Dedifferentiated amniotic fluid mesenchymal stem cell (primary cell): ENCODE measurements around the gene HGFAC.

Experiments
- DNase-seq: peaks from one replicate; pipeline ENCODE4 v3.0.0-alpha.2; 2016; ENCODE audit errors: extremely low spot score

Gene HGFAC

GRCh38 chr4:3426465-3427133, 15.2 kb upstream of the HGFAC start:
- DNase-seq: no peak

GRCh38 chr4:3427134-3427476, 14.7 kb upstream of the HGFAC start:
- DNase-seq: no peak

- no peak for DNase-seq
Measured at GRCh38 chr4:3427706-3428446, 13.9 kb upstream of the HGFAC start.

GRCh38 chr4:3429651-3430050, 12.1 kb upstream of the HGFAC start:
- no peak for DNase-seq

- DNase-seq: no peak
Measured at GRCh38 chr4:3430524-3430923, 11.2 kb upstream of the HGFAC start.

- no peak for DNase-seq
Measured at GRCh38 chr4:3431446-3431993, 10.2 kb upstream of the HGFAC start.

GRCh38 chr4:3432381-3432790, 9.4 kb upstream of the HGFAC start:
- no peak for DNase-seq

- DNase-seq: no peak
Measured at GRCh38 chr4:3433138-3433869, 8.5 kb upstream of the HGFAC start.

- DNase-seq: no peak
Measured at GRCh38 chr4:3434881-3435685, 6.7 kb upstream of the HGFAC start.

- no peak for DNase-seq
Measured at GRCh38 chr4:3435686-3435956, 6.1 kb upstream of the HGFAC start.

GRCh38 chr4:3436048-3436797, 5.5 kb upstream of the HGFAC start:
- no peak for DNase-seq

- peak; percentile 25 for DNase-seq
Measured at GRCh38 chr4:3436798-3437581, 4.8 kb upstream of the HGFAC start.

- DNase-seq: no peak
Measured at GRCh38 chr4:3437582-3437936, 4.2 kb upstream of the HGFAC start.

GRCh38 chr4:3437998-3438846, 3.5 kb upstream of the HGFAC start:
- DNase-seq: no peak

GRCh38 chr4:3438847-3439180, 3.0 kb upstream of the HGFAC start:
- no peak for DNase-seq

GRCh38 chr4:3439391-3439790, 2.4 kb upstream of the HGFAC start:
- no peak for DNase-seq

- DNase-seq: no peak
Measured at GRCh38 chr4:3440011-3440410, 1.8 kb upstream of the HGFAC start.

- no peak for DNase-seq
Measured at GRCh38 chr4:3440979-3441500, 728 bp upstream of the HGFAC start.

GRCh38 chr4:3442460-3442958, 741 bp downstream of the HGFAC start:
- DNase-seq: no peak
